HG03159 (cell line): ENCODE results near the gene AFG1L.
"Not testable (repeated sequence)": the region's sequence is repeated elsewhere in the genome, so short reads cannot be mapped to it uniquely, and the experiment has no call there.

Source experiments
- ATAC-seq: cut with Tn5 transposase; IDR thresholded peaks from one replicate; pipeline ENCODE4 v1.9.1; 2021; ENCODE audit warnings: mild to moderate bottlenecking, moderate library complexity; ENCODE audit not compliant: unreplicated experiment

Gene AFG1L

DNA sequence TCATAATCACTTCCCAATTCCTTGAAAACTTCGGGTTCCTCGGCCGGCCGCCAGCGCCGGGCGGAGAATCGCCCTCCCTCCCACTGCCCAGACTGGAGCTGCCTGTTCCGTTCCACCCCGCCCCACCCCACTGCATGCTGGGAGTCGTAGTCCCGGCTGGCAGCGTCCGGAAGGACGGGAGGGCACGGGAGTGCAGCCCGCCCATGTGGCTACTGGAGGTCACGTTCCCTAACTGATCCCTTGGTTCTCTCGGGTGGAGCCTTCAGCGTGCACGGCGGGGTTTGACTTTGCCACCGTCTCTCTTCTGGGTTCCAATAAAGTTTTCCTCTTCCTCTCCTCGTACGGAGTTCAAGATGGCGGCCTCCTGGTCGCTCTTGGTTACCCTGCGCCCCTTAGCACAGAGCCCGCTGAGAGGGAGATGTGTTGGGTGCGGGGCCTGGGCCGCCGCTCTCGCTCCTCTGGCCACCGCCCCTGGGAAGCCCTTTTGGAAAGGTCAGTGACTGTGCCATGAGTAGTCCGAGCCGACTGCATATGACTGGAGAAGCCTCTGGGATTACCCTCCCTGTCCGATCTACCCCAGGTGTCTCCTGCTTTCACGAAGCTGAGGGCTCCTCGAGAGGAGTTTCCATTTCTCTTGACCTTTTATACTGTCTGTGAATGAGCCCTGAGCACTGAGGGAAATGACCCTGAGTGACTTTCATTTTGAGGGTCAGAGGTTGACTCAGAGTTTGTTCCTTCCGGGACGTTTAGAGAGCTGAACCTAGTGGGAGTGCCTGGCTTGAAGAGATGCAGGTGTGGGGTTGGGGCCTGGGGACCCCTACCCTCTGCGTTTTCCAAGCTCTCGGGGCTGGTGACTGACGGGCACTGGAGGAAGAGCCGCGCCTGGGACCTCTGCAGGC, at the start of gene AFG1L:
Gene AFG1L, plus strand, starts transcription at position 328 of the 899 bp plus-strand sequence. Its CDS starts 26 bp downstream, at position 354.
- ATAC-seq, result peak; percentile 86

- not testable (repeated sequence) for ATAC-seq
These were observed 49.8 kb upstream of the AFG1L start for GRCh38 chr6:108245095-108245494.

DNA sequence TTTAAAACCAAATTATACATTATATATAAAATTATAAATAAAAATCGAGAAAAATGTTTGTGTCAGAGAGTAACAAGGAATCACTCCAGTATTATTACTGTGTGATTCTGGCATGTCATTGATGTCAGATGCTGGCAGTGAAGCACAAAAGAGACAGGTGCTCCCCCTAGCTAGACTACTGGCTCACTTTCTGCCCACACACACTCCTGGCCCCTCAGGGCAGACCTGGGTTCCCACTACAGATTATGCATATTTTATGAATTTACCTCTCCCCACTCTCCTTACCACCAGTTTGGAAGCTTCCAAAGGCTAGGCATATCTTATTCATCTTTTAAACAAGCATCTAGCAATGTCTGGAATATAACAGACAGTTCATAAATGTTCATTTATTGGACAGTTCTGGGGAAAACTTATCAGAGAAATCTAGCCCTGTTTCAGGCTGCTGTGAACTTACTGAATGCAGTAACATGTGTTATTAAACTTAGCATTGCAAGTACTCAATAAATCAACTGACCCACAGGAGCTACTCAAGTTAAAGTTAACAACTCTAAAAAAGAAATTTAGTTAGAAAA, 46.8 kb upstream of the AFG1L start:
- no peak for ATAC-seq

GRCh38 chr6:108250240-108250866, 44.5 kb upstream of the AFG1L start:
- ATAC-seq, result no peak

- ATAC-seq, result no peak
These were observed 43.6 kb upstream of the AFG1L start for GRCh38 chr6:108251252-108251651.

DNA sequence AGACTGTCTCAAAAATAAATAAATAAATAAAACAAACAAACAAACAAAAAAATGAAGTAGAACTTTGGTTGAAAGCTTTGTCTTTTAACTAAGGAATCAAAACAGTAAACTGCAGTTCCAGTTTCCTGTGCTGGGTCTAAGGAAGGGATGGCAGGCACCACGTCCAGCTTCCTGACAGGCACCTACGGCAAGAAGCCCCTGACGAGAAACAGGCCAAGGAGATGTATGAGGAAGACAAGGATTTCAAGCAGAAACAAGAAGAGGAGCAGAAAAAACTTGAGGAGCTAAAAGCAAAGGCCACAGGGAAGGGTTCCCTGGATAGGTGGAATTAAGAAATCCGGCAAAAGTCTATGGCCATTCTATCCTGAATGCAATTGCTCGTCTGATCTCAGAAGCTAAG, 42.8 kb upstream of the AFG1L start:
- no peak for ATAC-seq

DNA sequence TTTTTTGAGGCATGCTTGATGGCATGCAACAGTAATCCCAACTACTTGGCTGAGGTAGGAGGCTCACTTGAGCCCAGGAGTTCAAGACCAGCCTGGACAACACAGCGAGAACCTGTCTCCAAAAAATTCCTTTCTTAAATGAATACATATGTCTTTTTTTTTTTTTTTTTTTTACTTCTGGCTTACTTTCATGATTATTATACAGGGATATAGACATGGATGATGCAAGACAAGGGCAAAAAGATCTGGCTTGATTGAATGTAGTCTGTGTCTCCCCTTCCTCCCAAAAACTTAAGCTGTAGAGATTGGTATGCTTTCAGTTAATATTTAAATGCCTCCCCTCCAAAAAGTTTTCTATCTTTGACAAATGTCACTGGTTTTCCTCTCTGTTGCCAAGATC, 41.6 kb upstream of the AFG1L start:
- no peak for ATAC-seq

DNA sequence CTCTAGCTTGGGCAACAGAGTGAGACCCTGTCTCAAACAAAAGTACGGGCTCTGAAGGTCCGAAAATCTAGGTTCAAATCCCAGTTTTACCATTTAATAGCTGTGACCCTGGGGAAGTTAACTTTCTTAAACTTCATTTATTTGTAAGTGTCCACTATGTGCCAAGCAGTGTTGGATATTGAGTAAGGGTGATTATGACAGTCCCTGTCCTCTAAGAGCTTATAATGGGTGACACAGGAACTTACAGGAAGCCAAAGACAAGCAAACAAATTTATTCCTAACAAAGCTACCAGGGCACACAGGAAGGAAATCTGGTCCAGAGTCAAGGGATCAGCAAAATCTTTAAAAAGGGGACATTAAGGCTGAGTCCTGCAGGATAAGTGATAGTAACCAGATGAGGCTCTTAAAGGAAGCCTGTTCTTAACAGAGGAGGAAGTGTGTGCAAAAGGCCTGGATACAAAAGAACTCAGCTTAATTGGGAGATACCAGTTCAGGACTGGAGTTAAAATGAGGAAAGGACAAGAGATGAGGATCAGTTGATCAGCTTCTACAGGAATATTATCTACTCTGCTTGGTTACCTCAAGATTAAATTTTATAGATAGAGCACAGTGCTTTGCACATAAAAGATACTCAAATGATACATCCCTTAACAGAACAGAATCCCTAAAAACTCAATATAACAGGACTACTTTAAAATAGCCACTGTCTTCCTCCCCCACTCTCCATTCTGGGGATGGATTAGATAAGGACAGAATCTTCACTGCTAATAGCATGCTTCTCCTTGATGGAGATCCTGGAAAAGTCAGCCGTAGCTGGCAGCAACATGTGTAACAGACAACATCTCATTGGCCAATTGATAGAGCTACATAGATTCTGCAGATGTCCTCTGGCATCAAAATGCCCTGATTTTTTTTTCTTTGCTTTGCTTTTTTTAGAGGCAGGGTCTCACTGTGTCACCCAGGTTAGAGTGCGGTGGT, 40.1 kb upstream of the AFG1L start:
- ATAC-seq, result no peak

GRCh38 chr6:108260126-108260808, 34.6 kb upstream of the AFG1L start:
- peak; percentile 10 for ATAC-seq

GRCh38 chr6:108260809-108261569, 33.9 kb upstream of the AFG1L start, which contains the start of gene SNX3:
TSS of gene SNX3 (minus strand) at chr6:108261040. CDS start at chr6:108260921, 119 bp downstream.
- ATAC-seq, result peak; percentile 82

DNA sequence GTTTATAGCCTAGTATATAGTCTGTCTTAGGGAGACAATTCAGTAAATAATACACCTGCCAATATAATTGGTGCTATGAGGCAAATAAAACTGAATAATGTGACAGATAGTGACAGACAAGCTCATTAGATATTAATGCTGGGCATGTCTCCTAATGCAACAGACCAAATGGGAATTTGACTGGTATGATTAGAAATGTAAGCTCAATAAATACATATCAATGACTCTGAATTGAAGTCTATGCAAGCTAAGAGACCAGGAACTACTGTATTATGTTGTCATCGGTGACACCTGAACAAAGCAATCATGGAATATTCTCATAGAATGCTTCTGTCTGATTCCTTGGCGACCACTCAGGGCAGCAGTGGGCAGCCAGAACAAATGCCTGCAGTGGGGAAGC, 31.5 kb upstream of the AFG1L start:
- ATAC-seq, result no peak

DNA sequence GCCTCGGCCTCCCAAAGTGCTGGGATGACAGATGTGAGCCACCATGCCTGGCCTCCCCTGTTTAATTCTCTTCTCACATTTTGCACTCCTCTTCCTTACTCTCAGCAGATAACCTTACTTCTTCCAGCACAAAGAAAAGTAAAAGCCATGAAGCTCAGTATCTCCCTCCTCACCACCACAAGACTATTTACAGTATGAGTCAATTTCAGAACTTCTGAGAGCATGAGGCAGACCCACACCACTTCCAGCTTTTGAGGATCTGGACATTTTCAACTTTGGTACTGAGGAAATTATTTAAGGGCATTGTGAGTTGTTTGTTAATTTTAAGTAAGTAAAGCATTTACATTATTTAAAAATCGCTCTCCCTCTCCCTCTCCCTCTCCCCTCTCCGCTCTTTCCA, 26.0 kb upstream of the AFG1L start:
- no peak for ATAC-seq

GRCh38 chr6:108269955-108270354, 24.9 kb upstream of the AFG1L start:
- ATAC-seq, result not testable (repeated sequence)

- no peak for ATAC-seq
These were observed 20.3 kb upstream of the AFG1L start for GRCh38 chr6:108274546-108274945.

DNA sequence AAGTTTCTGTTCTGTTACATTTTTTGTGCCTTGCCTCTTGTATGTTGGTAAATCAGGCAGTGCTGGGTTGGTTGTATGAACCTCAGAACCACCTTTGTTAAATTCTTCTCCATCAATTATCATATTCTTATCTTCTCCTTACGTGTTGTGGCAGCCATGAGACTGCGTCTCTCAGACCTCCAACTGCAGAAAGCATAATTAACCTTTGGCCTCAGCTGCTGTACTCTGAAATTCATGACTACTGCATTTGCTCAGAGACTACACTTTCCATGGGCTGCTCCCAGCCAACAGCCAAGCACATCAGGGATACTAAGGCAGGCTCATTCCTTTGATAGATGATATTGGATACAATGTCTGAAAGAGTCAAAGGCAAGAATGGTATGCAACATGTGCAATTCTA, 18.9 kb upstream of the AFG1L start:
- no peak for ATAC-seq

- ATAC-seq, result no peak
These were observed 17.6 kb upstream of the AFG1L start for GRCh38 chr6:108277295-108277694.

GRCh38 chr6:108277831-108278230, 17.0 kb upstream of the AFG1L start:
- no peak for ATAC-seq

DNA sequence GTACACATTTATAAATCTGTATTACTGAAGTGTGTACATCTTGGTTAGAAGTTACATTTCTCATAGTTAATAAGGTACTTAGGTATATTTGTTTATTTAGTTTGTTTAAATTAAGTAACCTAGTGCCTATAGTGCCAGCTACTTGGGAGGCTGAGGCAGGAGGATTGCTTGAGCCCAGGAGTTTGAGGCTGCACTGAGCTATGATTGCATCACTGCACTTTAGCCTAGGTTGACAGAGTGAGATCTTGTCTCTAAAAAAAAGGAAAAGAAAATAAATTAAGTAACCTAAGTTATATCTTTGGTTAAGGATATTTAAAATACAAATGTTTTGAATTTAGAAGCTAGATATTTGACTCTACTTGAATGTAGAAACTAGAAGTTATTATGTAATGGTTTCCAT, 9.5 kb upstream of the AFG1L start:
- ATAC-seq, result no peak

GRCh38 chr6:108286366-108286765, 8.5 kb upstream of the AFG1L start:
- ATAC-seq, result no peak
